IMR-90 (cell line): ENCODE data around the gene ULBP2.

Experiments
- CEBPB ChIP-seq: IDR thresholded peaks from 2 replicates; pipeline ENCODE4 v1.6.1; 2012; ENCODE audit warnings: low read depth, low read length, improper control_type of control experiment
- CTCF ChIP-seq: conservative IDR thresholded peaks from 2 replicates; pipeline ENCODE4 v1.5.1; 2012; ENCODE audit warnings: mild to moderate bottlenecking, low read depth, low read length, improper control_type of control experiment
- ELK1 ChIP-seq: fragments of 150-350 bp; IDR thresholded peaks from 2 replicates; pipeline ENCODE4 v1.6.1; 2016; ENCODE audit warnings: low read depth, mild to moderate bottlenecking, low read length, moderate library complexity, borderline replicate concordance
- POLR2A ChIP-seq: IDR thresholded peaks from 2 replicates; pipeline ENCODE4 v1.6.1; 2012; ENCODE audit warnings: mild to moderate bottlenecking, low read depth, low read length
- RAD21 ChIP-seq: IDR thresholded peaks from 2 replicates; pipeline ENCODE4 v1.6.1; 2012; ENCODE audit warnings: low read length, improper control_type of control experiment
- RFX5 ChIP-seq: IDR thresholded peaks from 2 replicates; pipeline ENCODE4 v1.8.0; 2012; ENCODE audit warnings: low read depth, mild to moderate bottlenecking, low read length, moderate library complexity
- USF2 ChIP-seq: fragments of 150-350 bp; IDR thresholded peaks from 2 replicates; pipeline ENCODE4 v1.6.1; 2017; ENCODE audit warnings: mild to moderate bottlenecking, antibody characterized with exemption, low read length, low read depth

GRCh38 chr6:149940672-149940982 lies 1.2 kb upstream of the ULBP2 start:
- TF ChIP-seq POLR2A (no peak), CTCF (no peak), USF2 (no peak), ELK1 (no peak), RAD21 (no peak), RFX5 (no peak), CEBPB (no peak)
